ENCODE measurements around the gene TMX2. TPM values are rescaled to one million over a fixed set of nuclear protein-coding genes. Genes with fewer than 3 reads are reported as not detected.

Gene TMX2
- total RNA-seq, 1 experiment from 2014 or later: 91.3 TPM

DNA sequence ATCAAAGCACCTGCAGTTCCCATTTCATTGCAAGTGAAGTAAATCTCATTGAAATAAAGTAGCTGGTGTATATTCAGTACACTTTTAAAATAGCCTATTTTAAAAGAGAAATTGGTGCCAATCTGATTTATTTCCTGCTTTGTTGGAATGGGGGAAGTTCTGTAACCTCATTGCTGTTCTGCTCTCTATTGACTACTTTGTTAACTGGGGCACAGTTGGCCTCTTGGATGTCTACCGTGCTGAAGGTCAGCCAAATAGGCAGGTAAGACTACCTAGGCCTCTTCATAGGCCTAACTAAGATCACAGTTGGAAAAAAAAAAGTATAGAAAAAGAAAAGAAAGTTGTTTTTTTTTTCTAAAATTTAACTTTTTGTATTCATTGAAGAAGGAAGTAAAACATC lies 58.4 kb downstream of the TMX2 start:
- H4K8ac ChIP-seq (replicated peaks; ENCODE audit: insufficient read length, low read depth, low read length): no peak overlapping the region
- TF ChIP-seq, protein P1, sequence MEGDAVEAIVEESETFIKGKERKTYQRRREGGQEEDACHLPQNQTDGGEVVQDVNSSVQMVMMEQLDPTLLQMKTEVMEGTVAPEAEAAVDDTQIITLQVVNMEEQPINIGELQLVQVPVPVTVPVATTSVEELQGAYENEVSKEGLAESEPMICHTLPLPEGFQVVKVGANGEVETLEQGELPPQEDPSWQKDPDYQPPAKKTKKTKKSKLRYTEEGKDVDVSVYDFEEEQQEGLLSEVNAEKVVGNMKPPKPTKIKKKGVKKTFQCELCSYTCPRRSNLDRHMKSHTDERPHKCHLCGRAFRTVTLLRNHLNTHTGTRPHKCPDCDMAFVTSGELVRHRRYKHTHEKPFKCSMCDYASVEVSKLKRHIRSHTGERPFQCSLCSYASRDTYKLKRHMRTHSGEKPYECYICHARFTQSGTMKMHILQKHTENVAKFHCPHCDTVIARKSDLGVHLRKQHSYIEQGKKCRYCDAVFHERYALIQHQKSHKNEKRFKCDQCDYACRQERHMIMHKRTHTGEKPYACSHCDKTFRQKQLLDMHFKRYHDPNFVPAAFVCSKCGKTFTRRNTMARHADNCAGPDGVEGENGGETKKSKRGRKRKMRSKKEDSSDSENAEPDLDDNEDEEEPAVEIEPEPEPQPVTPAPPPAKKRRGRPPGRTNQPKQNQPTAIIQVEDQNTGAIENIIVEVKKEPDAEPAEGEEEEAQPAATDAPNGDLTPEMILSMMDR (conservative IDR thresholded peaks at IDR 0.05): no peak
- H3K27me3 ChIP-seq (ENCODE audit: insufficient read depth, low read length): no peaks in the 10 kb centered on the region
- no CpG with 5 or more reads among the region's 1 CpG for WGBS (ENCODE audit: extremely low coverage, insufficient read length, low lambda C conversion rate)
- no peak overlapping the region for H2AK5ac ChIP-seq (ENCODE audit: insufficient read length, low read length)
- H3K79me1 ChIP-seq (ENCODE audit: insufficient read depth, low read depth, low read length, poor library complexity, severe bottlenecking): peaks cover 7% of the 10 kb centered on the region
- H3K79me2 ChIP-seq (ENCODE audit: insufficient read depth, low read length): peaks cover 58% of the 10 kb centered on the region; the same call in 1 of the 2 replicates
- no peak overlapping the region for H4K5ac ChIP-seq (ENCODE audit: insufficient read length, low read depth, low read length)
- no peak overlapping the region for H2BK5ac ChIP-seq (ENCODE audit: insufficient read length, low read length)
- no peaks in the 10 kb centered on the region for H3K23me2 ChIP-seq (ENCODE audit: insufficient read length, low read depth, low read length, poor library complexity, severe bottlenecking)
- H3K18ac ChIP-seq (ENCODE audit: insufficient read length, low read depth, low read length): no peak overlapping the region
- no peak overlapping the region for H3K27ac ChIP-seq (ENCODE audit: insufficient read length, low read depth, low read length)
- no peak overlapping the region for H2BK15ac ChIP-seq (ENCODE audit: low read depth, low read length)
- Mint-ChIP-seq H3K27ac (no peak overlapping the region), H3K27me3 (ENCODE audit: low read depth) (no peaks in the 10 kb centered on the region), H3K4me3 (no peak overlapping the region), H3K36me3 (ENCODE audit: insufficient read depth in 1 of 3, low read depth in 3 of 3) (peaks cover 8 to 32% (median 19%) of the 10 kb centered on the region in 3 experiments; a peak in 6 of 7 replicates), H3K9me3 (no peaks in the 10 kb centered on the region), H3K4me1 (peaks cover 43 to 44% of the 10 kb centered on the region in 2 experiments)
- H3K56ac ChIP-seq (ENCODE audit: insufficient read length, low read depth, low read length): no peak overlapping the region
- DNase-seq: no peak
- H2AFZ ChIP-seq (ENCODE audit: low read length): no peak overlapping the region
- H4K20me1 ChIP-seq (ENCODE audit: control insufficient read depth, insufficient read depth, insufficient read length): no peaks in the 10 kb centered on the region
- H3T11ph ChIP-seq (ENCODE audit: low read length): no peak overlapping the region
- peaks cover 8% of the 10 kb centered on the region; the same call in 1 of the 2 replicates for H3K4me1 ChIP-seq (ENCODE audit: insufficient read depth, low read length)
- H2BK120ac ChIP-seq (ENCODE audit: low read depth, low read length, poor library complexity, severe bottlenecking): no peak overlapping the region
- H4K91ac ChIP-seq (ENCODE audit: insufficient read length, low read depth, low read length): no peak overlapping the region
- H2BK12ac ChIP-seq (ENCODE audit: insufficient read length, low read depth, low read length): no peak overlapping the region
- no peak overlapping the region for H3K4ac ChIP-seq (ENCODE audit: low read depth, low read length)
- H3K9me3 ChIP-seq (ENCODE audit: control insufficient read depth, low read depth, low read length): no peaks in the 10 kb centered on the region
- H3K14ac ChIP-seq (ENCODE audit: insufficient read depth, low read length): no peak overlapping the region
- H3K23ac ChIP-seq (ENCODE audit: insufficient read length, low read depth, low read length): no peak overlapping the region
- no peak overlapping the region for H3K9ac ChIP-seq (ENCODE audit: extremely low read depth, insufficient read length, low read length)
- no peak overlapping the region for H2BK20ac ChIP-seq (ENCODE audit: low read depth, low read length, poor library complexity, severe bottlenecking)
- H3K4me2 ChIP-seq (ENCODE audit: insufficient read depth, insufficient read length, low read length): no peak overlapping the region

All from H9 (cell line).